AG04449 (cell line): ENCODE data around the gene PFDN6.

Source experiments
- CTCF ChIA-PET: fragments of 350-600 bp; formaldehyde crosslinking; extraction: SDS; loops from one replicate; lab custom pipeline; 2021; ENCODE audit warnings: antibody characterized with exemption; lab: Yijun Ruan, JAX
- POLR2A ChIA-PET: fragments of 400-600, 350-600 bp; formaldehyde crosslinking; extraction: SDS; loops from one replicate; lab custom pipeline; 2020; ENCODE audit warnings: antibody characterized with exemption, inconsistent platforms; lab: Yijun Ruan, JAX
- DNase-seq: peaks from one replicate; pipeline ENCODE4 v3.0.0-alpha.2; 2010; ENCODE audit warnings: low read depth, low spot score
- H3K4me3 ChIP-seq: 2 replicates; pipeline ENCODE4 v1.5.1; 2011; ENCODE audit warnings: low read depth, mild to moderate bottlenecking, control low read depth, low read length
- TF ChIP-seq, protein P1 (sequence below): IDR thresholded peaks from one replicate; pipeline ENCODE4 v1.5.1; 2011; ENCODE audit warnings: mild to moderate bottlenecking, moderate library complexity, low read length, control low read depth, inconsistent platforms; ENCODE audit not compliant: insufficient read depth; ENCODE audit errors: missing control alignments

PFDN6 gene

DNA sequence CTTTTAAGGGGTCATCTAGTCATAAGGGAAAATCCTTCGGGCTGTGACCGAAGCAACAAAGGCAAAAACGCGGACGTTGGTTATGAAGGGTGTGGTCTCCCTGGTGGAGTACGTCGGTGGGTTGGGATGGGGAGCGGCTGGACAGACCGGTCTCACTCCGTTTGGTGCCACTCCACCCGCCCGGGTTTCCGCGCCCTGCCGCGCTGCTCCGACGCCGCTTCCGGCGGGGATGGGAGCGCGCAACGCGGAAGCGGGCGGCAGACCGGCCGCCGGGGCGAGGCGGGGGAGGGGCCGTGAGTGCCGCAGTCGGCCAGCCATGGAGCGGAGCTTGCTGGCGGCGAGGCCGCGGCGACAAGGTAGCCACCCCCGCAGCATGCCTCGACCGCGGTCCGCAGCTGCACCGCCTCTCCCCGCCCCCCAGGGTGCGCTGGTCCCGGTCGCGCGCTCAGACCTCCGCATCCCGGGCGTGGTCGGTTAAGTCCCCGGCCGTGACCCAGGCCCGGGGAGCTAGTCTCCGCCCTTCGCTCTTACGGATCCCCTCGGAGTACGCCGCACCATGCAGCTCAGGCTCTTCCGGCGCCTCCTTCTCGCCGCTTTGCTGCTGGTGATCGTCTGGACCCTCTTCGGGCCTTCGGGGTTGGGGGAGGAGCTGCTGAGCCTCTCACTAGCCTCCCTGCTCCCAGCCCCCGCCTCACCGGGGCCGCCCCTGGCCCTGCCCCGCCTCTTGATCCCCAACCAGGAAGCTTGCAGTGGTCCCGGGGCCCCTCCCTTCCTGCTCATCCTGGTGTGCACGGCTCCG lies 12.3 kb upstream of the PFDN6 start, which contains the start of gene B3GALT4:
TSS of gene B3GALT4 (plus strand) at position 260 of the 799 bp plus-strand sequence. CDS start at position 557, 297 bp downstream.
- no peak for DNase-seq
- H3K4me3 ChIP-seq, result peak within 1 kb of the TSS; percentile 49
- POLR2A ChIA-PET, result interaction anchor here (0.6 to 3.9 kb wide), 11 partner anchors 11 to 305 kb away, joined by 3 to 57 read pairs (median 4); partner anchors contain the start of genes HSD17B8, PFDN6, RGL2 and WDR46
- TF ChIP-seq, protein P1, sequence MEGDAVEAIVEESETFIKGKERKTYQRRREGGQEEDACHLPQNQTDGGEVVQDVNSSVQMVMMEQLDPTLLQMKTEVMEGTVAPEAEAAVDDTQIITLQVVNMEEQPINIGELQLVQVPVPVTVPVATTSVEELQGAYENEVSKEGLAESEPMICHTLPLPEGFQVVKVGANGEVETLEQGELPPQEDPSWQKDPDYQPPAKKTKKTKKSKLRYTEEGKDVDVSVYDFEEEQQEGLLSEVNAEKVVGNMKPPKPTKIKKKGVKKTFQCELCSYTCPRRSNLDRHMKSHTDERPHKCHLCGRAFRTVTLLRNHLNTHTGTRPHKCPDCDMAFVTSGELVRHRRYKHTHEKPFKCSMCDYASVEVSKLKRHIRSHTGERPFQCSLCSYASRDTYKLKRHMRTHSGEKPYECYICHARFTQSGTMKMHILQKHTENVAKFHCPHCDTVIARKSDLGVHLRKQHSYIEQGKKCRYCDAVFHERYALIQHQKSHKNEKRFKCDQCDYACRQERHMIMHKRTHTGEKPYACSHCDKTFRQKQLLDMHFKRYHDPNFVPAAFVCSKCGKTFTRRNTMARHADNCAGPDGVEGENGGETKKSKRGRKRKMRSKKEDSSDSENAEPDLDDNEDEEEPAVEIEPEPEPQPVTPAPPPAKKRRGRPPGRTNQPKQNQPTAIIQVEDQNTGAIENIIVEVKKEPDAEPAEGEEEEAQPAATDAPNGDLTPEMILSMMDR, result peak; percentile 65
- CTCF ChIA-PET, result interaction anchor here (0.8 to 6.1 kb wide), 12 partner anchors 12 to 131 kb away, joined by 3 to 41 read pairs (median 4); partner anchors contain the start of genes PFDN6 and WDR46

DNA sequence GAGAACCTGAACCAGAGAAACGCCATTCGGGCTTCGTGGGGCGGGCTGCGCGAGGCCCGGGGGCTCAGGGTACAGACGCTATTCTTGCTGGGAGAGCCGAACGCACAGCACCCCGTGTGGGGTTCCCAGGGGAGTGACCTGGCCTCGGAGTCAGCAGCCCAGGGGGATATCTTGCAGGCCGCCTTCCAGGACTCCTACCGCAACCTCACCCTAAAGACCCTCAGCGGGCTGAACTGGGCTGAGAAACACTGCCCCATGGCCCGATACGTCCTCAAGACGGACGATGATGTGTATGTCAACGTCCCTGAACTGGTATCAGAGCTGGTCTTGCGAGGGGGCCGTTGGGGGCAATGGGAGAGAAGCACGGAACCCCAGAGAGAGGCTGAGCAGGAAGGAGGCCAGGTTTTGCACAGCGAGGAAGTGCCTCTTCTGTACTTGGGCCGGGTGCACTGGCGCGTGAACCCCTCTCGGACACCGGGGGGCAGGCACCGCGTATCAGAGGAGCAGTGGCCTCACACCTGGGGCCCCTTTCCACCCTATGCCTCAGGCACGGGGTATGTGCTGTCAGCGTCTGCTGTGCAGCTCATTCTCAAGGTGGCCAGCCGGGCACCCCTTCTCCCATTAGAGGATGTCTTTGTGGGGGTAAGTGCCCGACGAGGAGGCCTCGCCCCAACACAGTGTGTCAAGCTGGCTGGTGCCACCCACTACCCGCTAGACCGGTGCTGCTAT lies 11.6 kb upstream of the PFDN6 start:
- TF ChIP-seq, protein P1, result peak; percentile 17
- no peak for DNase-seq
- POLR2A ChIA-PET, result interaction anchor here (0.6 to 3.9 kb wide), 11 partner anchors 10 to 306 kb away, joined by 3 to 57 read pairs (median 5); partner anchors contain the start of genes HSD17B8, PFDN6, RGL2 and WDR46
- CTCF ChIA-PET, result interaction anchor here (0.8 to 6.1 kb wide), 10 partner anchors 11 to 131 kb away, joined by 3 to 41 read pairs (median 4); partner anchors contain the start of genes PFDN6 and WDR46
- peak overlapping the region; percentile 49; the same call in 1 of the 2 replicates for H3K4me3 ChIP-seq

DNA sequence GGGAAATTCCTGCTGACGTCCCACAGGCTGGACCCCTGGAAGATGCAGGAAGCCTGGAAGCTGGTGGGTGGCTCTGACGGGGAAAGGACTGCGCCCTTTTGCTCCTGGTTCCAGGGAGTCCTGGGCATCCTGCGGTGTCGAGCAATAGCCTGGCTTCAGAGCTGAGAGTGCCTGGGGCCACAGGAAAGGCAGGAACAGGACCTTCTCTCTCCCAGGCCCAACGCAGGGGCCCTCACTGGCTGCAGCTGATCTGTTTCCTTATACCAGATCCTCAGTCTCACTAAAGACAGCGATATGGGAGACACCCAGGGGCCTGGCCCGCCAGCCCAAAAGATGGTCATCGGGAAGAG lies 11.0 kb upstream of the PFDN6 start:
- TF ChIP-seq, protein P1, result no peak
- H3K4me3 ChIP-seq, result no peak overlapping the region
- ChIA-PET POLR2A (interaction anchor here (1.0 to 3.9 kb wide), 6 partner anchors 10 to 74 kb away, joined by 3 to 57 read pairs (median 5); partner anchors contain the start of genes HSD17B8, PFDN6, RGL2 and WDR46), CTCF (interaction anchor here (1.4 to 6.1 kb wide), 4 partner anchors 11 to 67 kb away, joined by 3 to 41 read pairs (median 5); partner anchors contain the start of genes PFDN6 and WDR46)
- no peak for DNase-seq

DNA sequence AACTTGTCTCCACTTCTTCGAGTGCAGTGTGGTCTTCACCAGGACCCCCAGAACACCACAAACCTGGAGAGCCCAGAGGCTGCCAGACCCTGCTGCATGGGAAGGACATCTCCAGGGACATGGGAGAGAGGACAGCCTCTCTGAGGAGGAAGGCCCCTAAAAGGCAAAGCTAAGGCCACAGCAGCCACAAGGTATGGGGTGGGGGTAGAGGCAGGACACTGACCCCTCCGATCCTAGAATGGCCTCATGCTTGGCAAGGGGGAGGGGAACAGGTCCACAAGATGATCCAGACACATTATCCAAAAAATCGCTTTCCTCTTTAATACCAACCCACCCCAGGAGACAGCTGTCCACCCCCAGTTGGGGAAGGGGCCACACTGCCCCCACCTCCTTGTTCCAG lies 10.6 kb upstream of the PFDN6 start:
- ChIA-PET CTCF (interaction anchor here (1.4 to 6.1 kb wide), 3 partner anchors 10 to 67 kb away, joined by 3 to 41 read pairs (median 3); partner anchors contain the start of genes PFDN6 and WDR46), POLR2A (interaction anchor here (1.2 to 3.9 kb wide), 2 partner anchors 9 to 19 kb away, joined by 5 to 57 read pairs; partner anchors contain the start of genes PFDN6 and WDR46)
- no peak overlapping the region for H3K4me3 ChIP-seq
- no peak for DNase-seq
- TF ChIP-seq, protein P1, result no peak

DNA sequence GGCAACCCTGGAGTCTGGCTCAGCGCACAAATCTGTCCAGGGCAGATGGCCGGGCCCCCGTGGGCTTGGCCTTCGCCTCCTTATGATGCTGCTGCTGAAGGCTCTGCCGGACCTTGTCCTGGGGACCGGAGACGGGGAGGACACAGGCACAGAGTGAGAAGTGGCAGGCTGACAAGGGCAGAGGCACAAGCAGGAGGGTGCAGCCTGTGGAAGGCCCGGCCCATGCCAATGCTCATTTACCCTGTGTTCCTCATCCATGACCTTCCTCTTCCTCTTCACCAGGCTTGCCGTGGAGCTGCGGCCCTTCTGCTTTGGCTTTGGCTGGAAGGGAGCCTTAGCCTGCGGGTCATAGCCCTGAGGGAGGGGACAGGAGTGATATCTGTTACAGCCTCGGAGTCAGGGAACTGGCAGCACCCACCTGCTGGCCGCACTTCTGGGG lies 10.1 kb upstream of the PFDN6 start:
- ChIA-PET CTCF (interaction anchor here (1.0 to 6.1 kb wide), 2 partner anchors 10 to 20 kb away, joined by 3 to 41 read pairs; partner anchors contain the start of genes PFDN6 and WDR46), POLR2A (interaction anchor here (3.9 kb wide), 1 partner anchor 9 kb away, joined by 57 read pairs; the partner anchor contains the start of genes PFDN6 and WDR46)
- TF ChIP-seq, protein P1, result no peak
- DNase-seq, result no peak
- no peak overlapping the region for H3K4me3 ChIP-seq
